HT1080 (cell line): ENCODE results near the gene APOL6. TPM values are rescaled to one million over a fixed set of nuclear protein-coding genes. Genes with fewer than 3 reads are reported as not detected.
A peak's percentile ranks its signal among the peaks of the same experiment; 100 is the strongest.
"Not testable (repeated sequence)": the region's sequence is repeated elsewhere in the genome, so short reads cannot be mapped to it uniquely, and the experiment has no call there.

Experiments used
- DNase-seq: peaks from one replicate; pipeline ENCODE4 v3.0.0-alpha.2; 2015; ENCODE audit warnings: low read depth
- total RNA-seq: library from RNA; depleted of rRNA; stranded (reverse); fragments of >200 nt; shearing (Covaris generic); gene quantifications from 2 replicates; pipeline ENCODE4 v1.2.3, GENCODE V29; 2014

The APOL6 gene
- total RNA-seq, 1 experiment from 2014 or later = 4.6 TPM

GRCh38 chr22:35634943-35635540, 13.2 kb upstream of the APOL6 start:
- DNase-seq = no peak

GRCh38 chr22:35637254-35637653, 11.0 kb upstream of the APOL6 start:
- no peak for DNase-seq

- DNase-seq = no peak
Measured at GRCh38 chr22:35638001-35638400, 10.2 kb upstream of the APOL6 start.

GRCh38 chr22:35638410-35638809, 9.8 kb upstream of the APOL6 start:
- DNase-seq = no peak

- DNase-seq = no peak
Measured at GRCh38 chr22:35641494-35642120, 6.6 kb upstream of the APOL6 start.

GRCh38 chr22:35642305-35642741, 5.9 kb upstream of the APOL6 start:
- no peak for DNase-seq

- no peak for DNase-seq
Measured at GRCh38 chr22:35643991-35644390, 4.3 kb upstream of the APOL6 start.

GRCh38 chr22:35645646-35646045, 2.6 kb upstream of the APOL6 start:
- DNase-seq = no peak

GRCh38 chr22:35649026-35649553, 844 bp downstream of the APOL6 start:
- DNase-seq = no peak

GRCh38 chr22:35649636-35650250, 1.5 kb downstream of the APOL6 start:
- DNase-seq = no peak

- DNase-seq = no peak
Measured at GRCh38 chr22:35651085-35651484, 2.8 kb downstream of the APOL6 start.

- DNase-seq = no peak
Measured at GRCh38 chr22:35653824-35654223, 5.6 kb downstream of the APOL6 start.

- no peak for DNase-seq
Measured at GRCh38 chr22:35656284-35656752, 8.1 kb downstream of the APOL6 start.

GRCh38 chr22:35657571-35658312, 9.5 kb downstream of the APOL6 start:
- no peak for DNase-seq

GRCh38 chr22:35660291-35661127, 12.3 kb downstream of the APOL6 start:
- peak; percentile 41 for DNase-seq

- no peak for DNase-seq
Measured at GRCh38 chr22:35661464-35661863, 13.2 kb downstream of the APOL6 start.

GRCh38 chr22:35662914-35663313, 14.7 kb downstream of the APOL6 start:
- DNase-seq = no peak

GRCh38 chr22:35663371-35663770, 15.1 kb downstream of the APOL6 start:
- DNase-seq = no peak

GRCh38 chr22:35664955-35665587, 16.8 kb downstream of the APOL6 start:
- no peak for DNase-seq

- not testable (repeated sequence) for DNase-seq
Measured at GRCh38 chr22:35666699-35667098, 18.5 kb downstream of the APOL6 start.
